Measurements from ENCODE around the gene DPH7.
"Not testable (repeated sequence)": the region's sequence is repeated elsewhere in the genome, so short reads cannot be mapped to it uniquely, and the experiment has no call there.

Gene DPH7

DNA sequence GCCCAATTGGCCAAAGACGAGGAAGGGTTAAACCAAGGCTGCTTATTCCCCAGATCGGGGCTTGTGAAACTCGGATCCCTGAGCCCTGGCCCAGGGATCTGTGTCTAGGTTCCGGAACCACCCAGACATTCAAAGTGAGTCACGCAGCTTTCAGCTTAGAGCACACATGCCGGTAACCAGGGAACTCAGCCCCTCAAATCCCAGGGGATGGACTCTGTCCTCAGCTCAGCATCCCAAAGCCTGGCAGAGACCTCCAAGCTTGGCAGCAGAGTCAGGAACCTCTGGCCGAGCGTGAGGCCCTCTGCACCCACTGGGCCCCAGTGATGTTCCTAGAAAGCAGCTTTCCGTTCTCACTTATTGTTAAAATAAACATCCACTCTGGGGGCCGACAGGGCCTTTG, 33.6 kb downstream of the DPH7 start:
- no peak for DNase-seq (ENCODE audit: low read depth)

DNA sequence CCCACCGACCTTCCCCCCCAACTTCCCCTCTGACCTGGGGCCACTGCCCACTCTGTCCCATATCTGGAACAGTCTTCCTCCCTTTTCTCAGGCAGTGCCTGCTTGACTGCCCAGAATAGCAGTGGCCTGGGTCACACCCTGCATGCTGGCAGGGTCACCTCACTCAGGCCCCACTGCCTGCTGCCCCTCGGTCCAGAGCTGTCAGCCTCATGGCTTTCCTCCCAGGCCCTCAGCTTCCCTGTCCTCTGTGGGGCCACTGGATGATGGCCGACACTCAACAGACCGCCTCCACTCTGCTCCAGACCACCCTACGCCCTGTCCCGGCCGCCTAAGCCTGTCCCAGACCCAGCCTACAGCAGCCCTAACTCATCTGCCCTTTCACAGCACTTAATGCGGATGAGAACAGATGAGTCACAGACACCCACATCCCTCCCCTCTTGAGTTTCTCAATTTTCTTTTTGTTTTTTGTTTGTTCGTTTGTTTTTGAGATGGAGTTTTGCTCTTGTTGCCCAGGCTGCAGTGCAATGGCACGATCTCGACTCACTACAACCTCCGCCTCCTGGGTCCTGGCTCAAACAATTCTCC, 34.5 kb downstream of the DPH7 start:
- no peak for DNase-seq (ENCODE audit: low read depth)

DNA sequence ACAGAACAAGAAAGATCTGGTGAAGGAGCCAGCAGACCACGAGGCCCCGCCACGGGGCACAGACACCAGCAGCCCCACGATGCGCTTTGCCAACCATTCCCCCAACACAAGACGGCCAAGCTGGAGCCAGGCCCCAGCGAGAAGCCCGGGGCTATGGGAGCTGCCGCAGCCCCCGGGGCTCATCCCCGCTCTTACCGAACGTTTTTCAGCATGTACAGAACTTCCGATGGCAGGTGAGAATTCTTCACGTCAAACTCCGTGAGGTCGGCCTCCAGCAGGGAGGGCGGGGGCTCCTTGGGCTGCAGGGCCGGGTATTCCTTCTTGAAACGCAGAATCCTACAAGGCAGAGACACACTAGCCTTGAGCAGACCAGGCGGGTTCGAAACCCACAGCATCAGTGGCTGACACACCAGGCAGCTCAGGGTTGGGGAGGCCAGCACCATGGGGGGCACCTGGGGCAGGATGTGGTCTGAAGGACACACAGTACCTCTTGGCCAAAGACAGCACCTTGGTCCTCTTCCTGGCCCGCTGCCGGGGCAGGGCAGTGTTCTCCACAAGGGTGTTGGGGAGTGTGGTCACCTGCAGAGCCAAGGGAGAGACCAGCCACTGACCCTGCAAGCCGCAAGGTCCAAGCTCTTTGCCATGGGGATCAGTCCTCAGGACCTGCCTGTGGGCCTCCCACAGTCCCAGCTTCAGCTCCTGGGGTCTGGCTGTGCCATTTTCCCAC, 35.3 kb downstream of the DPH7 start:
- no peak for DNase-seq (ENCODE audit: low read depth)

DNA sequence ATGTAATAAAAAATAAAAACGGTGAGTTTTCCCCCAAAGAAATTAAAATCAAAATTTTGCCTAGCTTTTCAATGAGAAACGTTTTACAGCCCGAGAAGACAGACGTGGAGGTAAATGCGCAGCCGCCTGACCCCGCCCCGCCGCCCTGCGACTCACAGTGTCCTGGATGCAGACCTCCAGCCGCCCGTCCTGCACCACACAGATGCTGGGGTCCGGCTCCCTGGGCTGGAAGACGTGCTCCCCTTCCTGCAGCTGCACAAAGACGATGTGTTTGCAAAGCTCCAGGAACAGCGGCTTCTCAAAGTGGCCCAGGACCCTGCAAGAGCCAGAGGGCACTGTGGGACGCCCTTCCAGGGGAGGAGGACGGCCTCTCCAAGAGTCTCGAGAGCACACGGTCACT, 36.2 kb downstream of the DPH7 start:
- no peak for DNase-seq (ENCODE audit: low read depth)

DNA sequence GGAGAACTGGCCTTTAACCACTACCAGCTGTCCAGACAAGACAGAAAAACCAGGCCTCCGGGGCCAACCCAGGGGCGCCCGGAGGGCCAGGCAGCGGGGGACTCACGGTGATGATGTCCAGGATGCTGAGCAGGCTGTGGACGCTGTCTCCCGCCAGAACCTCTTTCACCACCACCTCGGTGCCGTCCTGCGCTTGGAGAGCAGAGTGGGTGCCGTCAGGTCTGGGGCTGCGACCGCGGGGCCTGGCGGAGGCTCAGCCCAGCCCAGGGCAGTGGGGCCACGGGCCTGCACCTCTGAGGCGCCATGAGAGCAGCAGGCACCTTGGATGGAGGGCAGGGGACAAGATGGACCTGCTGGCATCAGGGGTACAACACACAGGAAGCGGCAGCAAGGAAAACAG, 38.2 kb downstream of the DPH7 start:
- no peak for DNase-seq (ENCODE audit: low read depth)

DNA sequence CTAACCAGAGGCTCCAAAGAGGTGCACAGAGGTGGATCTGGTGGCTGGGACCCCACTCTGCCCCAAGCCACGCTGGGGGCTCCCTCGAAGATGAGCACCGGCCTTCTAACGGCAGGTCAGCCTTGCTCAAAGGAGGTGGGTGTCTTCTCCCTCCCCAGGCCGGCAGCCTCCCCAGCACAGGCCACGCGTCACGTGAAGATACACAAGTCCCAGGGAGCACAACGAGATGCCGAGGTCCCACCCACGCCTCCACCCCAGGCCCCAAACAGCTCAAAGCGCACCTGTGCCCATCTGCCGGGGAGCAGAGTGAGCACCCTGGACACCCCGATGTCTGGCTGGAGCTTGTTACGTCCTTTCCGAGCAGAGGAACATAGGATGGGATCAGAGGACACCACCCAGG, 40.7 kb downstream of the DPH7 start:
- no peak for DNase-seq (ENCODE audit: low read depth)

DNA sequence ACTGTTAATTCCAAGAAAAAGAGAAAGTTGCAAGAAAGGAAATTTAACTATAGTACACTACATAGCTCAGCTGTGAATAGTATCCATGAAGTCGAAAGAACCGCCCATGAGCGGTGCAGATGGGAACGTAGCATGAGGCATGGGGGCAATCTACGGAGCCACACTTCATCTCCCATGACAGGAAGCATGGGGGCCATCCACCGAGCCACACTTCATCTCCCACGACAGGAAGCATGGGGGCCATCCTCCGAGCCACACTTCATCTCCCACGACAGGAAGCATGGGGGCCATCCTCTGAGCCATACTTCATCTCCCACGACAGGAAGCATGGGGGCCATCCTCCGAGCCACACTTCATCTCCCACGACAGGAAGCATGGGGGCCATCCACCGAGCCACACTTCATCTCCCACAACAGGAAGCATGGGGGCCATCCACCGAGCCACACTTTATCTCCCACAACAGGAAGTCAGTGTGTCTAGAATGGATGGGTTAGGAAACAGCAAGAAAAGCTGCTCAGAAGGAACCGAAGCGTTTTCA, 42.1 kb downstream of the DPH7 start:
- not testable (repeated sequence) for DNase-seq (ENCODE audit: low read depth)

DNA sequence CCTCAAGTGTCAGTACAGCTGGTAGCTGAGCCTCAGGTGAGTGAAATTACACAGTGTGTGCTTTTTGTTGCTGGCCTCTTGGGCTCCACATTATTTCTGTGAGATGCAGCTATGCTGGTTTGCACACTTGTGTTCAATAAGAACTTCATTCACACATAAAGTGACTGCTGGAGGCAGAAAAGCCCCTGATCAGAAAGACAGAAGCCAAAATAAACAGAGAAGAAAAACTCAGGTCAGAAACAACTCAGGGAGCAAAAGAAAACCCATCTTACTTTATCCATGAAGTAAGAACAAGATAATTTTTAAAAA, 43.7 kb downstream of the DPH7 start:
- no peak for DNase-seq (ENCODE audit: low read depth)

DNA sequence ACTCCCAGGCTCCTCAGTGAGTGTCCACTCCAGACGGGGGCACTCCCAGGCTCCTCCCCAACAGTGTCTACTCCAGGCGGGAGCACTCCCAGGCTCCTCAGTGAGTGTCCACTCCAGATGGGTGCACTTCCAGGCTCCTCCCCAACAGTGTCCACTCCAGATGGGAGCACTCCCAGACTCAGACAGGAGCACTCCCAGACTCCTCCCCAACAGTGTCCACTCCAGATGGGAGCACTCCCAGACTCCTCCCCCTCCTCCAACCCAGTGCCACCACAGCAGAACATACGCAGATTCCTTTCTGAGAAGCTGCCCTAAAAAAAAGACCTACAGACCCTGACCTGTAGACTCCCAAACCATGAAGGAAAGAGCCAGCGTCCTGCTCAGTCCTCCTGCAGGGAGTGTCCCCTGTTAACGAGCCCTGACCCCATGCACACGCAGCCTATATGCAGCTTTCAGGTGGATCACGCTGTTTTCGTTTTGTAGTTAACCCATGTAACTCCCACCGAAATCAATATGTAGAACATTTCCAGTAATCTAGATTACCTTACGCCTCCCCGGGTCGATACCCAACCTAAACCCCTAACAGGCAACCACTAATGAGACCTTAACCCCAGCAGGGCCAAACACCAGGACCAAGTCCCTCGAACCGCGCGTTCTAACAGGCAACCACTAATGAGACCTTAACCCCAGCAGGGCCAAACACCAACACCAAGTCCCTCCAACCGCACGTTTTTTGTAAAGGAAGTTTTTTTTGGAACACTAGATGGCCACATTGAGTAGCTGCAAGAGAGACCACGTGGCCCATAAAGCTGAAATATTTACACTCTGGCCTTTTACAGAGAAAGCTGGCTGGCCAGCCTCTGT, 44.2 kb downstream of the DPH7 start:
- DNase-seq (ENCODE audit: low read depth), result no peak

DNA sequence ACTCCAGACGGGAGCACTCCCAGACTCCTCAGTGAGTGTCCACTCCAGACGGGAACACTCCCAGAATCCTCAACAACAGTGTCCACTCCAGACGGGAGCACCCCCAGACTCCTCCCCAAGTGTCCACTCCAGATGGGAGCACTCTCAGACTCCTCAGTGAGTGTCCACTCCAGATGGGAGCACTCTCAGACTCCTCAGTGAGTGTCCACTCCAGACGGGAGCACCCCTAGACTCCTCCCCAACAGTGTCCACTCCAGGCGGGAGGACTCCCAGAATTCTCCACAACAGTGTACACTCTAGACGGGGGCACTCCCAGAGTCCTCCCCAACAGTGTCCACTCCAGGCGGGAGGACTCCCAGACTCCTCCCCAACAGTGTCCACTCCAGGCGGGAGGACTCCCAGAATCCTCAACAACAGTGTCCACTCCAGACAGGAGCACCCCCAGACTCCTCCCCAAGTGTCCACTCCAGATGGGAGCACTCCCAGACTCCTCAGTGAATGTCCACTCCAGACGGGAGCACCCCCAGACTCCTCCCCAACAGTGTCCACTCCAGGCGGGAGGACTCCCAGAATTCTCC, 45.7 kb downstream of the DPH7 start:
- DNase-seq (ENCODE audit: low read depth), result not testable (repeated sequence)

DNA sequence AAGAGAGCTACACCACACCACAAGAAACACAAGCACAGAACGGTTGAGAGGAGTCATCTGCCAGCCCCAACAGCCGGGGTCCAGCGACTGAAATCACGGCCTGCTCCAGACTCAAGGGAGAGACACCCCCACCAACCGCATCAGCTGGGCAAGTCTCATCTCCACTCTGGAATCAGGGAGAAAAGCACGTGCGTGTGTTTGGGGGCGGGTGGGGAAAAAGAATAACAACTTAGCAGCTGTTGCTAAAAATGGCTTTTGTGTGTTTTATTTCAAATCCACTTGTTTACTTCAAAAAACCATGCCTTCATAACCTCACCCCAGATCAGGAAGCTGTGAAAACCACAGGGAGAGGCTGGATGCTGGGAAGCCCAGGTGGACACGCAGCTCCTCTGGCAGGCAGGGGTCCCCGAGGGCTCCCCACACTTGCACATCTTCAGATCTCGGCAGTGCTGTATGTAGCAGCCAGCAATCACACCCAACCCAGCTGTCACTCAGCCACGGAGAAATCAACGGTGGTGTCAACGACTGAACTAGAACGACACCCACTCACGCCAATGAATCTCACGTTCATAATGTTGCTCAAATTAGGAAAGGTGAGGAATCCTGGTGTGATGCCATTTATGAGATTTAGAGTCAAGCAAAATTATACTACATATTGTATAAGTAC, 47.5 kb downstream of the DPH7 start:
- no peak for DNase-seq (ENCODE audit: low read depth)

DNA sequence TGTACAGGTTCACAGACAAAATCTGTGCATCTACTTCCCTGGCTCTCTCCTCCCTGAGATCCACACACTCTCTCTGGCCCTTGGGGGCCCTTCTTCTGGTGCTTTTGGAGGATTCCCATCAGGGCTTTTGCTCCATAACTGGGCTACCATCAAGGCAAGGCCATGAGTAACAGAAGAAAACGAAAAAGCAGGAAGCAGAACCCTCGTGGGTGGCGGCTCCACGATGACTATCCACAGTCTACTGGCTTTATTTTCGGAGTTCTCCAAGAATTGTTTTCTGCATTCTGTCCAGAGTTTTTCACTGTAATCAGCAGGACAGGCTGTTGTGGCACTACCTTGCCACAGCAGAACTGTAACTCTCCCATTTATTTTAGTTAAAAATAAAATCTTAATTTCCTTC, 48.4 kb downstream of the DPH7 start:
- no peak for DNase-seq (ENCODE audit: low read depth)

DNA sequence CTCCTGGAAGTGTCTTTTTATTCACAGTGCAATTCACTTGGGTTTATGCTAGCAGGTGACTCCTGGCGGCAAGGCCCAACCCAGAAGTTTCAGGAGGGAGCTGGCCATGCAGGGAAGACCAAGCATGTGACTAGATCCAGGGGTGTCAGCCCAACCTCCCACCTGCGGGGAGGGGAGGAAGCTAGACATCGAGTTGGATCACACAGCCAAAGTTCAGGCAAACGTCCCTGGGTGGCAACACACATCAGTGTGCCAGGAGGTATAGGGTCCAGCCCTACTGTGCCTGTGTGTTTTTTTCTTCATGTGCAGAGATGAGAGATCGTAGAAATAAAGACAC, 53.8 kb downstream of the DPH7 start:
- DNase-seq (ENCODE audit: low read depth), result no peak

DNA sequence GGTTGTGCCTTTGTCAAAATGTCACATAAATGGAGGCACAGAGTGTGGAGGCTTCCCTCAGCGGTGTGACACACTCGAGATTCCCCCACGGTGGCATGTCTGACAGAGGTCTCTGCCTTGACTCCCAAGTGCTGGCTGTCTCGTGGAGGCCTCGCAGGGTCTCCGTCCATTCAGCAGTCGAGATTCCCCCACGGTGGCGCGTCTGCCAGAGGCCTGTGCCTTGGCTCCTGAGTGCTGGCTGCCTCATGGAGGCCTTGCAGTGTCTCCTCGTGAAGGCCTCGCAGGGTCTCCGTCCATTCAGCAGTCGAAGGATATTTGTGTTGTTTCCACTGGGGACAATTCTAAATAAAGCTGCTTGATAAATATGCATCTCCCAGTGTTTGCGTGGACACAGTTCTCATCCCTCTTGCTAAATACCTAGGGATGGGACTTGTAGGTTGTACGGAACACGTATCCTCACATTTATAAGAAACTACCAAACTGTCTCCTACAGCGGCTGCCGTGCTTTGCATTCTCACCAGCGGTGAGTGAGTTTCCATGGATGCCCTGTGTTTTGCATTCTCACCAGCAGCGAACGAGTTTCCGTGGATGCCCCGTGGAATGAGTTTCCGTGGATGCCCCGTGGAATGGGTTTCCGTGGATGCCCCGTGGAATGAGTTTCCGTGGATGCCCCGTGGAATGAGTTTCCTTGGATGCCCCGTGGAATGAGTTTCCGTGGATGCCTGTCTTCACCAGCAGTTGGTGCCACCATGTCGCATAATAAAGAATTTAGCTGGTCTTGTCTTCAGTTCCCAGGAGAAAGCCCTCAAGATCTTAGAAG, 54.4 kb downstream of the DPH7 start:
- no peak for DNase-seq (ENCODE audit: low read depth)

DNA sequence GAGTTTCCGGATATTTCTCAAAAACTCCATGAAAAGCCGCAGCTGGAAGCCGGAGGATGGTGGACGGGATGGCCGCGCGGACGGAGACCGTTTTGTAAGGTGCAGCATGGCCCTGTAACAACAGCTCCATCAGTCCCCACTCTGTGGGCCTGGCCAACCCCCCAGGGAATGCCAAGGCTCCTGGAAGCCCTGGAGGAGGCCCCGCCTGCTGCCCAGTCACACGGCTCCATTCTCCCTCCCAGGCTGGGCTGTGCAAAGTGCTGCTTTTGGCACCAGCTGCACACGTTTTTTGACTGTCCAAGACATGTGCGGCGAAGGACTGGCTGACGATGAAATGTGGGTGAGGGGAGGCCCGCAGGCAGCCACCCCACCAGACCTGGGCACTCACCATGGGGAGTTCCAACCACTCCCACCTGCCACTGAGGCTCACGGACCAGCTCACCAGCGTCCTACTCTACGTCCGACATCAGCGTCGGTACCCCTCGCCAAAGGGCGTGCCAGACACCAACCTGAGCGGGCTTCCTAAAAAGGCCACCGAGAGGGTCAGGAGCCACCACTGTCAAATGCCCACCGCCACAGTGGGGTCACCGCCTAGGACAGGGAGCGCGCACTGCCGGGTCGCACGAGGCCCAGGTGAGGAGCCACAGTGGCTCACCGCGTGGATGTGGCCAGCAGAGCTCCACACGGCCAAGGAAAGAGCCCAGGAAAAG, 55.8 kb downstream of the DPH7 start:
- no peak for DNase-seq (ENCODE audit: low read depth)

DNA sequence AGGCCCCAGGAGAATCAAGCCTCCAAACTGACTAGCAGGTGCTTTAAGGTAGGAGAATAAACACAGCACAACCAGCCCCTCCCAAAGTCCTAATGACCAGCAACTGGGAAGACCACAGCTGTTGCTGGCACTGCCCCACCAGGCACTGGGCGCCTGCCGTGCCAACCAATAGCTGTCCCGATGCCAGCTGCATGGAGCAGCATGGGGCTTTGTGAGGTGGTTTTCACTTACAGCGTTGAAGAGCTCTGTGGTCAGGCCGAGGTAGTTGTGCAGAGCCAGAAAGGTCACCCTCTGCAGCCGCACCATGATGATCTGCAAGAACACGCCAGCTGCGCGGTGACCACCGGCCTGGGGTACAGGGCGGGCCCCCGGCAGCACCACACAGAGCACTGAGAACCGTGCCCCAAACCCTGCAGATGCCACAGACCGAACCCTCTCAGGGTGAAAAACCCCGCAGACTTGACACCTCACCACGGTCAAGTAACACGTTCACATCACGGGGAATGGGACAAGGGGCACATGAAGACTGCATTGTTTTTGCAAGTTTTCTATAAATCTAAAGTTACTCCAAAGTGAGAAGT, 57.2 kb downstream of the DPH7 start:
- DNase-seq (ENCODE audit: low read depth), result no peak

DNA sequence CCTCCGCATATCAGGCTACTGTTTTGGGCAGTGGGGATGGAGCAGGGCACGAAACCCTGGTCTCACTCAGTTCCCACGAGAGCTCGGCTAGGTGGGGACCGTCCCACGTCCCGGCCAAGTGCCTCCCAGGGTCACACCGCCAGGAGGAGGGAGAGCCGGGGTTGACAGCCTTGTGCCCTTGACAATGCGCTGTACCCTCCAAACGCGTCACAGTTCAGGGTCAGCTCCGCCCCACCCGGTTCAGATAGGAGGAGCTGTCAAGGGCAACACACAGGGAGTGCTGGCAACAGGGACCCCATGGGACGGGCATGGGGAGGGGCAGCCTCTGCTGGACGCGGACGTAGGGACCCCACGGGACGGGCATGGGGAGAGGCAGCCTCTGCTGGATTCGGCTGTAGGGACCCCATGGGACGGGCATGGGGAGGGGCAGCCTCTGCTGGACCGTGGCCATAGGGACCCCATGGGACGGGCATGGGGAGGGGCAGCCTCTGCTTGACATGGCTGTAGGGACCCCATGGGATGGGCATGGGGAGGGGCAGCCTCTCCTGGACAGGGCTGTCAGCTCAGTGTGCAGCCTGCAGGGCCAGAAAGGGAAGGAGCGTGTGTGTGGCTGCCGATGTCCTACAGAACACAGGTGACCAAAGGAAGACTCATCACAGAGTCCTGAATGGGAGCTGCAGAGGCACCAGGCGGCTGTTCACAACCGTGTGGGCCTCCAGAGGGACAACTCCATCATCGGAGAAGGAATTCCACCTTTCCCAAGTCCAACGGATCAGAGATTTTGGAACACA, 57.9 kb downstream of the DPH7 start:
- DNase-seq (ENCODE audit: low read depth), result no peak

DNA sequence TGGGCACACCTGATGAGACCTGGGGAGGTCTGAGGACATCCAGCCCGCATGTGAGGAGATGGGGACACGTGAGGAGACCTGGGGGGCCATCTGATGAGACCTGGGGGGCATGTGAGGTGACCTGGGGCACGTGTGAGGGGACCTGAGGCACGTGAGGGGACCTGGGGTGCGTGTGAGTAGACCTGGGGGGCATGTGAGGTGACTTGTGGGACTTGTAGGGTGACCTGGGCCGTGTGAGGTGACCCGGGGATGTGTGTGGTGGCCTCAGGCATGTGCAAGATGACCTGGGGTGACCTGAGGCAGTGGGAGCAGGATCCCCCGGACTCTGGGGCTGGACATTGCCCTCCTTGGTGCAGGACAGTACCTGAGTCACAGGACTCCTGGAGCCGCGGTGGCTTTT, 59.2 kb downstream of the DPH7 start:
- no peak for DNase-seq (ENCODE audit: low read depth)

DNA sequence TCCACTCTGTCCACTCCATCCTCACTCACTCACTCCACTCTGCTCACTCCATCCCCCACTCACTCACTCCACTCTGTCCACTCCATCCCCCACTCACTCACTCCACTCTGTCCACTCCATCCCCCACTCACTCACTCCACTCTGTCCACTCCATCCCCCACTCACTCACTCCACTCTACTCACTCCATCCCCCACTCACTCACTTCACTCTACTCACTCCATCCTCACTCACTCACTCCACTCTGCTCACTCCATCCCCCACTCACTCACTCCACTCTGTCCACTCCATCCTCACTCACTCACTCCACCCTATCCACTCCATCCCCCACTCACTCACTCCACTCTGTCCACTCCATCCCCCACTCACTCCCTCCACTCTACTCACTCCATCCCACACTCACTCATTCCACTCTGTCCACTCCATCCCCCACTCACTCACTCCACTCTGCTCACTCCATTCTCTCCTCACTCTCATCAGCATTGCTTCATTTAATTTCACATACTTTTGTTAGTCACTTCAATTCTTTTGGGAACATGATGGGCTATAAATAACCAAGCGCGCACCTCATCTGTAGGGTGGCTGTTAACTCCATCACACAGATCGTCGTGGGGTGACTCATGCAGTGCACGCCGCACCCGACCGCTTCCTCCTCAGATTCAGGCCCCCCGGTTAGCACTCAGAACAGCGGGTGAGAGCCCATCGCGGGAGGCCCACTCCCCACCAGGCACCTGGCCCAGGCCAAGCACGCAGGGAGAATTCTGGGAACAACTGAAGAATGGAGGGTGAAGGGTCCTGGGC, 59.9 kb downstream of the DPH7 start:
- not testable (repeated sequence) for DNase-seq (ENCODE audit: low read depth)
